Activated naive CD4-positive, alpha-beta T cell treated with anti-CD3 and anti-CD28 coated beads, Interleukin-2, amount 10 ng/mL, durations not matched to agents 7 days and 5 days (primary cell): ENCODE data around the gene CCIN.

Experiments
- CTCF ChIA-PET: fragments of 350-600 bp; sonication (Branson Sonifier 250); formaldehyde crosslinking; loops from one replicate; lab custom pipeline; 2021; ENCODE audit warnings: antibody characterized with exemption; lab: Charles Lee
- DNase-seq: peaks from one replicate; pipeline ENCODE4 v3.0.0-alpha.2; 2020
- H3K27ac Mint-ChIP-seq: one replicate; pipeline ENCODE4 v1.8.0; 2021; ENCODE audit warnings: mild to moderate bottlenecking, moderate library complexity, mixed read lengths
- H3K27me3 Mint-ChIP-seq: one replicate; pipeline ENCODE4 v1.8.0; 2021; ENCODE audit warnings: mild to moderate bottlenecking, mixed read lengths
- H3K36me3 Mint-ChIP-seq: one replicate; pipeline ENCODE4 v1.8.0; 2021; ENCODE audit warnings: mixed read lengths
- H3K4me1 Mint-ChIP-seq: one replicate; pipeline ENCODE4 v1.8.0; 2021; ENCODE audit warnings: mixed read lengths
- H3K4me3 Mint-ChIP-seq: one replicate; pipeline ENCODE4 v1.8.0; 2021; ENCODE audit warnings: mild to moderate bottlenecking, moderate library complexity, mixed read lengths
- H3K9me3 Mint-ChIP-seq: one replicate; pipeline ENCODE4 v1.8.0; 2021; ENCODE audit warnings: mixed read lengths

Gene CCIN

DNA sequence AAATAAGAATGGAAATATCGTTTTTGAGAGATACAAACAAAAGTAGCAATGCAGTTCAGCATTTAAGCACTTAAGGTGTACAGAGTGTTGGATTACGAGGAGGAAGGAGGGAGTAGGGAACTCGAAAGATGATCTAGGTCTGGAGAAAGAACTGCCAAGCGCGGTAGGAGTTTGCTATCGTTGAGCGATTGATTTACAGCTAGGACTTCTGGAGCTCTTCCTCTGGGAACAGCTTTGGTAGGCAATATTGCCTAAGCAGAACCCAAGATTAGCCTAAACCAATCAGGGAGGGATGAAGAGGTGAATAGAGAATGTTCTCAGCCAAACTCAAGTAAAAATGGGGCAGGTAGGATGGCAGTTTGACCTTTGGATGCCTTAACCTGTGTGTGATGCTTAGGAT lies 22.5 kb downstream of the CCIN start:
- Mint-ChIP-seq H3K27me3 (peaks cover 14% of the 10 kb centered on the region), H3K9me3 (no peaks in the 10 kb centered on the region), H3K4me3 (peak overlapping the region; percentile 92), H3K4me1 (peaks cover 48% of the 10 kb centered on the region), H3K36me3 (peaks cover 28% of the 10 kb centered on the region), H3K27ac (peak overlapping the region; percentile 91)
- CTCF ChIA-PET, result interaction anchor here (0.9 to 3.1 kb wide), 7 partner anchors 11 to 537 kb away, joined by 3 to 18 read pairs (median 4); no protein-coding TSS in a partner anchor
- no peak for DNase-seq

DNA sequence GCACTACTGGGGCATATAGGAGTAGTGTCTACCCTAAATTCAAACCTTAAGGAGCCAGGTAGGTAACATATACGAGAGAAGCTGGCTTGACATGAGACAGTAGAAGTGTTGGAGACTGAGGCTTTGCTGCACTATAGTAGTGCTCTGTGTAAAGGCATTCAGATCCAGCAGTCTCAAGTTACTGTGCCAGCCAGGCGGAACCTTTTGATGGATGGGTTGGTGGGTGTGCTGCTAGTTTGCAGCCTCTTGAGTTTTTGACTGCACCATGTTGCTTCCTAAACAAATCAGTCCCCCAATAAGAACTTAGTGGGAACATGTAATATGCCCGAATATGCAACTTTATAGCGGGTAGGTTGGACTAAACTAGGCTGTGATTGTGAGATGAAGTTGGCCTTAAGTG lies 23.0 kb downstream of the CCIN start:
- Mint-ChIP-seq H3K27ac (no peak overlapping the region), H3K27me3 (peaks cover 14% of the 10 kb centered on the region), H3K4me3 (peak overlapping the region; percentile 92), H3K9me3 (no peaks in the 10 kb centered on the region), H3K36me3 (peaks cover 30% of the 10 kb centered on the region), H3K4me1 (peaks cover 49% of the 10 kb centered on the region)
- DNase-seq, result no peak
- CTCF ChIA-PET, result interaction anchor here (0.9 to 2.1 kb wide), 4 partner anchors 11 to 137 kb away, joined by 3 to 7 read pairs (median 4); no protein-coding TSS in a partner anchor

DNA sequence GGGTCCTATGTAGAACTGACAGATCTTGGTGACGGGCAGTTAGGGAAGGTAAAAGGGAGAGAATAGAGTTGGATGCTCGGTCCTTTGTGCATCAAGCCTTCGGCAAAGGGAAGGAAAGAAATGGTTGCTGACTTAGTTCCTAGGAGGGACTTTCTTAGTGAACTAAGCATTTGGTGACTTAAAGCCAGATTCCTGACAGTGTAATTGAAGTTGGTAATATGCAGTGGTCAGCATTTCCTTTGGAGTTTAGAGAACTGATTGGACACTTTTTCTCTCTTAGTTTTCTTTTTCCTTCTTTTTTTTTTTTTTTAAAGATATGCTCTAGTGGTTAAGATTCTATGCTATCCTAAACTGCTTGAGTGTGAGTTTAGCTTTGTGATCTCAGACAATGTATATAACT lies 23.8 kb downstream of the CCIN start:
- H3K36me3 Mint-ChIP-seq, result peaks cover 35% of the 10 kb centered on the region
- H3K27ac Mint-ChIP-seq, result peak overlapping the region; percentile 38
- H3K4me3 Mint-ChIP-seq, result peak overlapping the region; percentile 92
- CTCF ChIA-PET, result interaction anchor here (1.2 to 2.1 kb wide), 2 partner anchors 89 to 136 kb away, joined by 3 to 5 read pairs; no protein-coding TSS in a partner anchor
- peaks cover 50% of the 10 kb centered on the region for H3K4me1 Mint-ChIP-seq
- H3K9me3 Mint-ChIP-seq, result no peaks in the 10 kb centered on the region
- DNase-seq, result no peak
- H3K27me3 Mint-ChIP-seq, result peaks cover 6% of the 10 kb centered on the region

DNA sequence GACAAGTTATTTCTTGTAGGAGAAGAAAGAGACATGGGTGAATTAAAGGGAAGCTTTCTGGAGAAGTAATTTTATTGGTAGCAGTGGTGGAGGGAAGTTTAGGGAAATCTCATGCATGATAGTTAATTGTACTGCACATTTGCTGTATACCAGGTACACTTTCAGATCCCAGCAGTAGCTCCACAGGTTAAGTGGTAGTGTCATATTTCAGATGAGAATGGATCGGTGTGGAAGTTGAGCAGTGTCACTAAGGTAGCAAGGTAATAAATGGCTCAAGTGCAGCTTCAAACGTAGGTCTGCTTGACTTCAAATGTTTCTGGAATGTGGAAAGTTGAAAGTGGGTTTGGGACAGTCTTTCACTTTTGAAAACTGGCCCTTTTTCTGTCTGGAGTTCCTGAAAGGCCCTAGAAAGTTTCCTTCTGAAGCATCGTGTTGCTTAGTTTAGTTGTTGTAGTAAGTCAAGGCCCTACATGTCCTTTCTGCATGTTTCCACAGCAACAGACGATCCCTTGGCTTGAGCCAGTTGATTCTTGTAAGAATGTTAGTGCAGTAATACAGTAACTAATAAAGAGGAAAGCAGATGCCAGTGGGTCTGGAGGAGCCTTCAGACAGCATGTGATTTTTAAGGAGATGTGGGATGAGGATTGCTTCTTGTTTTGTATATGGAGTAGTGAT lies 25.3 kb downstream of the CCIN start:
- H3K4me1 Mint-ChIP-seq, result peaks cover 49% of the 10 kb centered on the region
- peak overlapping the region; percentile 16 for H3K4me3 Mint-ChIP-seq
- no peak for DNase-seq
- H3K9me3 Mint-ChIP-seq, result no peaks in the 10 kb centered on the region
- CTCF ChIA-PET, result interaction anchor here (0.8 to 2.1 kb wide), 2 partner anchors 8 to 134 kb away, joined by 3 to 5 read pairs; no protein-coding TSS in a partner anchor
- peaks cover 39% of the 10 kb centered on the region for H3K36me3 Mint-ChIP-seq
- no peaks in the 10 kb centered on the region for H3K27me3 Mint-ChIP-seq
- H3K27ac Mint-ChIP-seq, result no peak overlapping the region

DNA sequence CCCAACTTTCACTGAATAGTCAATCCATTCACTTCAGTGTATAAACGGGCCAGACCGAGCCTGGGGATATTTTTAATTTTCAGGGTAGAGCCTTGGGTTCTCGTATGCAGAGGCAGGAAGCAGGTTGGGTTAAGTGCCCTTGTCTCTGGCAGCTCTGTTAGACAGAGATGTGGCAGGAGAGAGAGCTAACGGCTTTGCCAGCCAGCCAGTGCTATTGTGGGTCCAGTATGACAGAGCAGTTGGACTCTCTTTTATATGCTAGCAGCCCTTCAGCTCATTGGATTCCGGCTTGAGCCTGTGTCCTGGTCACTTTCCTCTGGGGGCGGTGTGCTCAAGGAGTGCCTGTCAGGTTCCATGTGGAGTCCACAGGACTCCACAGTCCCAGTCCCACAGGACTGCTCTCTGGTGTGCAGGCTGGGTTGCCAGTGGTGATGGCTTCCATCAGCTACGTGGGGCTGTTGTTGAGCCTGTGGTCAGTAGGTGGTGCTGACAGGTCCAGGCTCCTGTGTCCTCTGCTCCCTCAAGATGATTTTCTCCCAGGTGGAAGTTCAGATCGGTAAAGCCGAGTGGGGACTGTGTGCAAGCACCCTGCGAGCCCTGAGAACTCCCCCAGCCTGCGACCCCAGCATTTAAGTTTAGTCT lies 35.8 kb downstream of the CCIN start:
- CTCF ChIA-PET, result interaction anchor here (0.7 to 0.9 kb wide), 2 partner anchors 16 to 44 kb away, joined by 3 read pairs; no protein-coding TSS in a partner anchor
- Mint-ChIP-seq H3K27me3 (no peaks in the 10 kb centered on the region), H3K9me3 (no peaks in the 10 kb centered on the region), H3K4me1 (peaks cover 31% of the 10 kb centered on the region), H3K4me3 (no peak overlapping the region), H3K36me3 (peaks cover 65% of the 10 kb centered on the region), H3K27ac (no peak overlapping the region)
- no peak for DNase-seq

DNA sequence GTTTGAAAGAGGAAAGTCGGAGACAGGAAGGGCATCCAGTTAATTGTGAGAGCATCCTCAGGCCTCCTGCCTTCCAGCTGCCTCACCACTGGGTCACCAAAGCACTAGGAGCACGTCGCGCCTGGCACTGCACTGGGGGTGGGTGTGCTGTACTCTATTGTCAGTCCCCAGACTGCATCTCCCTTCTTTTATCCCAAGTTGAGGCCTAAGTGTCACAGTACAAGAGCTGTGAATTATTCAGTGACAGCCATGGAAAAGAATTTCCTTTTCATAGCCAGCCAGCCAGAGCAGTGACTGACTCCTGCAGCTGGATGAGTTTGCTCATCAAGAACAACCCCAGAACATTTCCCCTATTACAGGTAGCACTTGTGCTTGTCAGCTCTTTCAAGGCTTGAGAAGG lies 37.8 kb downstream of the CCIN start:
- H3K27me3 Mint-ChIP-seq, result no peaks in the 10 kb centered on the region
- no peaks in the 10 kb centered on the region for H3K9me3 Mint-ChIP-seq
- DNase-seq, result no peak
- peaks cover 31% of the 10 kb centered on the region for H3K4me1 Mint-ChIP-seq
- peaks cover 80% of the 10 kb centered on the region for H3K36me3 Mint-ChIP-seq
- no peak overlapping the region for H3K4me3 Mint-ChIP-seq
- H3K27ac Mint-ChIP-seq, result no peak overlapping the region
- CTCF ChIA-PET, result interaction anchor here (0.8 to 1.7 kb wide), 2 partner anchors 16 to 108 kb away, joined by 3 to 7 read pairs; partner anchors contain the start of gene CLTA

DNA sequence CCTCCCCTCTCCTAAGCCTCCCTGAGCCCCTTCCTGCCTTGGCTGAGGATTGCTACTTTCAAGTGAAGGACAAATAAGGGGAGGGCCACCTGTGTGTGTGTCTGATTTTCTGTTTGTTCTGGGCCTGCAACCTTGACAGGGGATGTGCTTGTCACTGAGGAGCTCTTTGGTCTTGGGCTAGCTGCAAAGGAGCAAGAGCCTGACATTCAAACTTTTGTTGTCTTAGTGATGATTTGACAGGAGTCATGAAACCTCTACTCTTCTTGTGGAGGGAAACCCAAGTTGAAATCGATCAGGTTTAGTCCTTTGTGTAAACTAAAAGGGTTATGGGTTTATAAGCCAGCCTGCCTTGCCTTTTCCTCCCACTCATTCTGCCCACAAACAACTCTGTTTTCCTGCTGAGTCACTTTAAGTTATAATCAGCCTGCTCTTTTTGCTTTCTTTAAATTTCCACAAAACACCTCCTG lies 38.4 kb downstream of the CCIN start:
- H3K4me1 Mint-ChIP-seq, result peaks cover 31% of the 10 kb centered on the region
- no peak for DNase-seq
- H3K27ac Mint-ChIP-seq, result peak overlapping the region; percentile 44
- H3K4me3 Mint-ChIP-seq, result no peak overlapping the region
- H3K36me3 Mint-ChIP-seq, result peaks cover 77% of the 10 kb centered on the region
- H3K9me3 Mint-ChIP-seq, result no peaks in the 10 kb centered on the region
- H3K27me3 Mint-ChIP-seq, result no peaks in the 10 kb centered on the region
- CTCF ChIA-PET, result interaction anchor here (0.8 to 1.7 kb wide), 3 partner anchors 16 to 108 kb away, joined by 3 to 7 read pairs (median 4); partner anchors contain the start of gene CLTA

DNA sequence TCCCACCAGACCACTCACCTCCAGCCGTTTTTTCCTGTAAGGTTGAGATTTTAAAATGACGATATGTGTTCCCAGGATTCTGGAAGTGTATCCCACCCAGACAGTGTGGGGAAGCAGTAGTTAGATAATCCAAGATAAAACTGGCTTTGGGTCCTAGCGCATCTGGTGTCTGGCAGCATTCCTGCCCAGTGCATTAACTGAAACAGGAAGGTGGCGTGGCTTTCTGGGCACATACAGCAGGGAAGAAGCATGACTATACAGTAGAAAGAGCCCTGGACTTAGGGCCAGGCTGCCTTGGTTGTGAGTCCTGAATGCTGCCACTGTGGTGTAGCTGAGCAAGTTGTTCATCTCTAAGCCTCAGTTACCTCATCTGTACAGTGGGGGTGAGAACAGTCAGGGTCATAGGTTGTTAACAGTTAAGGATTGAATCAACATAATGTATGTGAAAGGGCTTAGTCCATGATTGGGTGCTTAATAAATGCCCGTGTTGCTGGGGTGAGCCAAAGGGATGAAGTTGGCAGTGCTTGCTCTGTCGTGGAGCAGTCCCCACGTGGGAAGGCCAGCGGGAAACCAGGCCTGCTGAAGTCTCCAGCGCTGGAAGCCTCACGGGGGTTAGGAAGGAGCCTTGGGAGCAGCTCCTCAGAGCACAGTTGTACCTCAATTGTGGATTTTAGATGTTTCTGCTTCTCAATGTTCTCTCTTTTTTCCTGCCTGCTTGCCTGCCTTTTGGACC lies 39.5 kb downstream of the CCIN start:
- no peaks in the 10 kb centered on the region for H3K9me3 Mint-ChIP-seq
- H3K27me3 Mint-ChIP-seq, result no peaks in the 10 kb centered on the region
- H3K4me1 Mint-ChIP-seq, result peaks cover 36% of the 10 kb centered on the region
- H3K36me3 Mint-ChIP-seq, result peaks cover 73% of the 10 kb centered on the region
- no peak for DNase-seq
- peak overlapping the region; percentile 68 for H3K27ac Mint-ChIP-seq
- CTCF ChIA-PET, result interaction anchor here (0.9 to 1.3 kb wide), 2 partner anchors 19 to 106 kb away, joined by 4 read pairs; no protein-coding TSS in a partner anchor
- H3K4me3 Mint-ChIP-seq, result no peak overlapping the region

DNA sequence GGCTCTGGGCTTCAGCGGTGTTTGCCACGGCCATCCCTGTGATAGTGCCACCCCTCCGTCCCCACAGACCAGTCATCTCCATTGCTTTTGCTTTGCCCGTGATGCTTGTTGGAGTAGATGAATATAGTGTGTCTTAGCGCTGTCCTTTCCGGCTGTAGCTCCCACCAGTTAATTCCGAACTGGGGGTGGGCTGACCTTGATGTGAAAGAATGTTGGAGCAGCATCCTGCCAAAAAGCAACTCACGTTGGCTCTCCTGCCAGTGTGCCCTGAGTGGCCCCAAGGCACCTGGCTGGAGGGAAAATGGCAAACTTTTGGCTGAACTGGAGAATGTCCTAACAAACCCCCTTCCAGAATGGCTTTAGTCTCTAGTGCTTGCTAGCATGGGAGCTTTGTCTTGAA lies 41.5 kb downstream of the CCIN start:
- CTCF ChIA-PET, result no interaction called here
- Mint-ChIP-seq H3K4me1 (peaks cover 45% of the 10 kb centered on the region), H3K27me3 (no peaks in the 10 kb centered on the region), H3K4me3 (no peak overlapping the region), H3K9me3 (no peaks in the 10 kb centered on the region), H3K36me3 (peaks cover 70% of the 10 kb centered on the region), H3K27ac (no peak overlapping the region)
- no peak for DNase-seq

DNA sequence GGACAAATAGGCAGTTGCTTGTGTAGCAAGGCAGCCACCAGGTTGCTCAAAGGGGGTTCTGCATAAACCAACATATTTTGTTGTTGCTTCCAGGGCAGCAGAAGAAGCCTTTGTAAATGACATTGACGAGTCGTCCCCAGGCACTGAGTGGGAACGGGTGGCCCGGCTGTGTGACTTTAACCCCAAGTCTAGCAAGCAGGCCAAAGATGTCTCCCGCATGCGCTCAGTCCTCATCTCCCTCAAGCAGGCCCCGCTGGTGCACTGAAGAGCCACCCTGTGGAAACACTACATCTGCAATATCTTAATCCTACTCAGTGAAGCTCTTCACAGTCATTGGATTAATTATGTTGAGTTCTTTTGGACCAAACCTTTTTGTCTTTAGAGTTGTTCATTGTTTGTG lies 42.3 kb downstream of the CCIN start:
- CTCF ChIA-PET, result no interaction called here
- Mint-ChIP-seq H3K4me1 (peaks cover 46% of the 10 kb centered on the region), H3K27me3 (no peaks in the 10 kb centered on the region)

DNA sequence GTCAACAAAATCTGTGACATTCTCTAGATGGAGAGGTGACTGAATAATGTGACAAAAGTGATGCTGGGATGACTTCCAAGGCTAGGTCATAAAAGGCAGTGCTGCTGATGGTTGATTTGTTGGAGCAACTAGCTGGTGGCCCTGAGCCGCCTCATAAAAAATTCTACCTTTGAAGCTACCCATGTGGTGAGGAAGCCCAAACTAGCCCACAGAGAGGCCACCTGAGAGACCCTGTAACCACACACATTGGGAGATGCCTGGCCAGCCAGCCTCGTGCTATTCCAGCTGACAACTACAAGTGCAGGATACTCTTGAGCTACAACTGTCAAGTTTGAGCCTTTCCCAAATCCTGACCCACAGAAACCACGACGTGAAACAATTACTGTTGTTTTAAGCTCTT lies 44.2 kb downstream of the CCIN start:
- Mint-ChIP-seq H3K27ac (peak overlapping the region; percentile 11), H3K4me1 (peaks cover 46% of the 10 kb centered on the region), H3K36me3 (peaks cover 69% of the 10 kb centered on the region), H3K27me3 (no peaks in the 10 kb centered on the region), H3K9me3 (no peaks in the 10 kb centered on the region), H3K4me3 (no peak overlapping the region)
- DNase-seq, result no peak
- CTCF ChIA-PET, result interaction anchor here (0.9 to 2.0 kb wide), 3 partner anchors 24 to 116 kb away, joined by 3 to 8 read pairs (median 3); partner anchors contain the start of gene CLTA

More for the DNA sequence above, 42.3 kb downstream of the CCIN start:
- H3K9me3 Mint-ChIP-seq, result no peaks in the 10 kb centered on the region
- H3K4me3 Mint-ChIP-seq, result no peak overlapping the region
- no peak overlapping the region for H3K27ac Mint-ChIP-seq
- H3K36me3 Mint-ChIP-seq, result peaks cover 69% of the 10 kb centered on the region
- DNase-seq, result no peak

DNA sequence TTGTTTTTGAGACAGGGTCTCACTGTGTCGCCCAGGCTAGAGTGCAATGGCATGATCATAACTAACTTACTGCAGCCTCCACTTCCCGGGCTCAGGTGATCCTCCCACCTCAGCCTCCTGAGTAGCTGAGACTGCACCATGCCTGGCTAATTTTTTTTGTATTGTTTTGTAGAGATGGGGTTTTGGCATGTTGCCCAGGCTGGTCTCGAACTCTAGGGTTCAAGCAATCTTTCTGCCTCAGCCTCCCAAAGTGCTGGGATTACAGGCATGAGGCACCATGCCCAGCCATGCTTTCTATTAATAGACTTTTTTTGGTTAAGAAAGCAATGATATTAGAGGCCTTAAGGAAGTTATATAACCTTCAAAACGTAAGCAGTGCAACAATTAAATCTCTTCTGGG lies 44.8 kb downstream of the CCIN start:
- peaks cover 52% of the 10 kb centered on the region for H3K4me1 Mint-ChIP-seq
- H3K36me3 Mint-ChIP-seq, result peaks cover 73% of the 10 kb centered on the region
- DNase-seq, result no peak
- no peaks in the 10 kb centered on the region for H3K27me3 Mint-ChIP-seq
- no peak overlapping the region for H3K4me3 Mint-ChIP-seq
- CTCF ChIA-PET, result interaction anchor here (2.0 kb wide), 1 partner anchor 24 kb away, joined by 8 read pairs; the partner anchor contains the start of gene CLTA
- no peaks in the 10 kb centered on the region for H3K9me3 Mint-ChIP-seq
- H3K27ac Mint-ChIP-seq, result no peak overlapping the region

DNA sequence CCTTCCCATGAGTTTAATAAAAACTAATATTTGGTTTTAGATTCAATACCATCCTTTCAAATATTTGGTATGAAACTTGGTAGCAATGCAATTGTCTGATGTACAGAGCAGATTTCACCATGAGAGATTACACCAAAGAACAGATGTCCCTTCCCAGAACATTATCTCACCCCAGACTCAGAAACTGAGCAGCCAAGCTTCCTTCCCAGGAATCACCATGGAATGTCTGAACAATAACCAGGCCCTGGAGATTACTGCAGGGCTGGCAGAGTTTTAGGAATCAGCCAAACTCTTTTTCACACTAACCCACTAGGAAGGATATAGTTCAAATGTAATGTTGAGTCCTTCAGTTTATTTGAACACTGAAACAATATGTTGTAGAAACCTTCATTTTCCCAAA lies 45.4 kb downstream of the CCIN start:
- H3K4me1 Mint-ChIP-seq, result peaks cover 54% of the 10 kb centered on the region
- no peak overlapping the region for H3K27ac Mint-ChIP-seq
- CTCF ChIA-PET, result interaction anchor here (2.0 kb wide), 1 partner anchor 25 kb away, joined by 8 read pairs; the partner anchor contains the start of gene CLTA
- DNase-seq, result no peak
- no peaks in the 10 kb centered on the region for H3K9me3 Mint-ChIP-seq
- H3K27me3 Mint-ChIP-seq, result no peaks in the 10 kb centered on the region
- H3K4me3 Mint-ChIP-seq, result no peak overlapping the region
- H3K36me3 Mint-ChIP-seq, result peaks cover 73% of the 10 kb centered on the region
